OCI-LY3 (cell line): ENCODE measurements around the gene USP47.

Source experiments
- H2AFZ ChIP-seq: fragments of 200-600, 300-600 bp; shearing (Covaris generic); 2 replicates; pipeline ENCODE4 v1.6.0; 2014; ENCODE audit warnings: antibody characterized with exemption, low read depth, low read length
- H3K27ac ChIP-seq: fragments of 200-600, 300-600 bp; sonication (generic); 2 replicates; pipeline ENCODE4 v1.5.1; 2014; ENCODE audit warnings: mild to moderate bottlenecking, low read length, moderate library complexity, mixed read lengths
- H3K27me3 ChIP-seq: fragments of 200-600, 300-600 bp; sonication (generic); 2 replicates; pipeline ENCODE4 v1.6.1; 2014; ENCODE audit warnings: low read depth, low read length, mixed read lengths
- H3K36me3 ChIP-seq: fragments of 200-600, 300-600 bp; sonication (generic); replicated peaks from 2 replicates; pipeline ENCODE3; 2014; ENCODE audit warnings: low read depth, low read length, mixed read lengths
- H3K4me1 ChIP-seq: fragments of 300-600, 200-600 bp; sonication (generic); 2 replicates; pipeline ENCODE4 v1.6.1; 2014; ENCODE audit warnings: low read length, mixed read lengths
- H3K4me2 ChIP-seq: fragments of 200-600, 300-600 bp; sonication (generic); 2 replicates; pipeline ENCODE4 v1.6.1; 2014; ENCODE audit warnings: low read length, mixed read lengths
- H3K4me3 ChIP-seq: fragments of 300-600, 200-600 bp; sonication (generic); 2 replicates; pipeline ENCODE4 v1.5.1; 2014; ENCODE audit warnings: antibody characterized with exemption, mild to moderate bottlenecking, low read length, moderate library complexity
- H3K79me2 ChIP-seq: fragments of 300-600, 200-600 bp; shearing (Covaris generic); 2 replicates; pipeline ENCODE4 v1.6.1; 2014; ENCODE audit warnings: mild to moderate bottlenecking, low read length, mixed read lengths
- H3K9ac ChIP-seq: fragments of 300-600, 200-600 bp; shearing (Covaris generic); 2 replicates; pipeline ENCODE4 v1.6.0; 2014; ENCODE audit warnings: mild to moderate bottlenecking, low read length, moderate library complexity
- H3K9me3 ChIP-seq: fragments of 200-600, 300-600 bp; shearing (Covaris generic); 2 replicates; pipeline ENCODE4 v1.6.1; 2014; ENCODE audit warnings: low read length, mixed read lengths; ENCODE audit not compliant: insufficient read depth
- H4K20me1 ChIP-seq: fragments of 200-600, 300-600 bp; sonication (generic); 2 replicates; pipeline ENCODE4 v1.6.1; 2016; ENCODE audit warnings: low read length, mixed read lengths; ENCODE audit not compliant: insufficient read depth
- EZH2phosphoT487 ChIP-seq: fragments of 200-600 bp; shearing (Covaris generic); IDR thresholded peaks from 2 replicates; pipeline ENCODE4 v1.6.1; 2018; ENCODE audit warnings: antibody characterized with exemption, mixed run types, low read depth
- TF ChIP-seq, protein P1 (sequence below): fragments of 200-600, 300-600 bp; sonication (generic); IDR thresholded peaks from 2 replicates; pipeline ENCODE4 v1.5.1; 2014; ENCODE audit warnings: antibody characterized with exemption, low read length, low read depth

Gene USP47

DNA sequence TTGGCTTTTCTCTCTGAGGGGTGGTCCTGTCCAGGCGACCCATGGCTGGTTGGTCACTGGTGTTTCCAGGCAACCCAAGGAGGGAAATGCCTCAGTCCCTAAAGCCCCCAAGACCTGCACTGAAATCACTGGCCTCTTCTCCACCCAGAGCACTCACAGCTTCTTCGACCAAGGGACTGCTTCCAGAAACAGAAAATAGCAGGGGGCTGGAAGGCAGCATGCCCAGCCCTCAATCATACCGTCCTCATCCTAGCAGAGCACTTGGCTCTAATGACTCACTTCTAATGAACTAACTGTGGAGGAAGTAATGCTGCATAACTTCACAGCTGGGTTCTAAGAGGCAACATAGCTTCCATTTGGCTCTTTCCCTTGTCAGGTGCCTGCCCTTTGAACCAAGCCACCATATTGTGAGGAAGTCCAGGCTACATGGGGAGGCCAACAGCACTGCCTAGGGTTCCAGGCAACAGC, 139.1 kb downstream of the USP47 start:
- Histone ChIP-seq H4K20me1 (no peaks in the 10 kb centered on the region), H3K36me3 (no peaks in the 10 kb centered on the region), H3K9me3 (no peaks in the 10 kb centered on the region), H3K4me1 (no peaks in the 10 kb centered on the region), H3K9ac (no peak overlapping the region), H3K4me2 (no peak overlapping the region), H3K4me3 (no peak overlapping the region), H3K27me3 (peaks cover 3% of the 10 kb centered on the region; the same call in 1 of the 2 replicates), H3K27ac (no peak overlapping the region), H2AFZ (no peak overlapping the region), H3K79me2 (no peaks in the 10 kb centered on the region)
- no peak for TF ChIP-seq EZH2phosphoT487
- TF ChIP-seq, protein P1, sequence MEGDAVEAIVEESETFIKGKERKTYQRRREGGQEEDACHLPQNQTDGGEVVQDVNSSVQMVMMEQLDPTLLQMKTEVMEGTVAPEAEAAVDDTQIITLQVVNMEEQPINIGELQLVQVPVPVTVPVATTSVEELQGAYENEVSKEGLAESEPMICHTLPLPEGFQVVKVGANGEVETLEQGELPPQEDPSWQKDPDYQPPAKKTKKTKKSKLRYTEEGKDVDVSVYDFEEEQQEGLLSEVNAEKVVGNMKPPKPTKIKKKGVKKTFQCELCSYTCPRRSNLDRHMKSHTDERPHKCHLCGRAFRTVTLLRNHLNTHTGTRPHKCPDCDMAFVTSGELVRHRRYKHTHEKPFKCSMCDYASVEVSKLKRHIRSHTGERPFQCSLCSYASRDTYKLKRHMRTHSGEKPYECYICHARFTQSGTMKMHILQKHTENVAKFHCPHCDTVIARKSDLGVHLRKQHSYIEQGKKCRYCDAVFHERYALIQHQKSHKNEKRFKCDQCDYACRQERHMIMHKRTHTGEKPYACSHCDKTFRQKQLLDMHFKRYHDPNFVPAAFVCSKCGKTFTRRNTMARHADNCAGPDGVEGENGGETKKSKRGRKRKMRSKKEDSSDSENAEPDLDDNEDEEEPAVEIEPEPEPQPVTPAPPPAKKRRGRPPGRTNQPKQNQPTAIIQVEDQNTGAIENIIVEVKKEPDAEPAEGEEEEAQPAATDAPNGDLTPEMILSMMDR = no peak

DNA sequence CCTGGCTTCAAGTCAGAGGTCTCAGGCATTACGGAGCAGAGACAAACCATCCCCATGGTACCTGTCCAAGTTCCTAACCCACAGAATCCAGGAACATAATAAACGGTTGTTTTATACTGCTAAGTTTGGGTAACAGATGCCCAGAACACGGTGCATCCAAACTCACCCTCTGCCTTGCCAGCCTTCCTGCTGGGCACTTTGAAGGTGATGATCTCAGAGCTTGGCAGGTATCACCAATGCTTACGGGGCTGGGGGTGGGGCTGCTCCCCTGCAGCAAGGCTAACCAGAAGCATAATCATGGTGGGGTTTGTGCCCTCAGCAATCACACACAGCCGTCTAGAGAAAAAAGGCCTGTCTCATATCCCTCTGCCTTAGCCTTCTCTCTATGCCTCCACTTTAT, 139.6 kb downstream of the USP47 start:
- no peaks in the 10 kb centered on the region for H3K79me2 ChIP-seq
- no peak overlapping the region for H3K4me2 ChIP-seq
- no peak overlapping the region for H3K4me3 ChIP-seq
- H3K36me3 ChIP-seq = no peaks in the 10 kb centered on the region
- H3K9ac ChIP-seq = no peak overlapping the region
- no peaks in the 10 kb centered on the region for H3K9me3 ChIP-seq
- H3K27ac ChIP-seq = no peak overlapping the region
- H4K20me1 ChIP-seq = no peaks in the 10 kb centered on the region
- TF ChIP-seq, protein P1 = no peak
- no peak for TF ChIP-seq EZH2phosphoT487
- no peaks in the 10 kb centered on the region for H3K4me1 ChIP-seq
- H2AFZ ChIP-seq = no peak overlapping the region
- H3K27me3 ChIP-seq = peaks cover 3% of the 10 kb centered on the region; the same call in 1 of the 2 replicates

GRCh38 chr11:11981840-11982239, 140.1 kb downstream of the USP47 start:
- Histone ChIP-seq H3K9me3 (no peaks in the 10 kb centered on the region), H3K36me3 (no peaks in the 10 kb centered on the region), H3K4me3 (no peak overlapping the region), H3K27ac (no peak overlapping the region), H4K20me1 (no peaks in the 10 kb centered on the region), H3K4me2 (no peak overlapping the region), H3K79me2 (no peaks in the 10 kb centered on the region), H3K9ac (no peak overlapping the region), H3K4me1 (no peaks in the 10 kb centered on the region), H2AFZ (no peak overlapping the region), H3K27me3 (peaks cover 3% of the 10 kb centered on the region; the same call in 1 of the 2 replicates)
- TF ChIP-seq, protein P1 = no peak
- no peak for TF ChIP-seq EZH2phosphoT487

GRCh38 chr11:11982461-11982860, 140.7 kb downstream of the USP47 start:
- Histone ChIP-seq H3K9me3 (no peaks in the 10 kb centered on the region), H3K36me3 (no peaks in the 10 kb centered on the region), H3K9ac (no peak overlapping the region), H4K20me1 (no peaks in the 10 kb centered on the region), H3K79me2 (no peaks in the 10 kb centered on the region), H3K4me3 (no peak overlapping the region), H3K27me3 (0 out of 2 replicates have a peak, but pooled peaks cover 3% of the 10 kb centered on the region), H3K27ac (no peak overlapping the region), H2AFZ (no peak overlapping the region), H3K4me2 (no peak overlapping the region), H3K4me1 (no peaks in the 10 kb centered on the region)
- no peak for TF ChIP-seq EZH2phosphoT487
